CD4-positive, alpha-beta T cell (primary cell): ENCODE measurements around the gene ZNF423. TPM values are rescaled to one million over a fixed set of nuclear protein-coding genes. Genes with fewer than 3 reads are reported as not detected.

Experiments
- ATAC-seq: fragments of 200-7000 bp; cut with Tn5 transposase; one replicate; pipeline ENCODE4 v1.10.0; 2022; ENCODE audit warnings: mild to moderate bottlenecking; ENCODE audit not compliant: poor library complexity
- CTCF ChIA-PET: fragments of 350-600 bp; sonication (Branson Sonifier 250); formaldehyde crosslinking; loops from one replicate; lab custom pipeline; 2021; ENCODE audit warnings: antibody characterized with exemption, inconsistent platforms; lab: Charles Lee
- POLR2A ChIA-PET: fragments of 350-600 bp; sonication (Branson Sonifier 250); formaldehyde crosslinking; loops from one replicate; lab custom pipeline; 2021; ENCODE audit warnings: antibody characterized with exemption, inconsistent platforms; lab: Charles Lee
- DNase-seq, 14 experiments: peaks; one replicate each; pipeline ENCODE4 v3.0.0-alpha.2; 2013 to 2020; ENCODE audit warnings: mixed read lengths in 2 of 14
- H3K27ac ChIP-seq, 2 donors: one replicate each; pipeline versions ENCODE4 v1.5.1 to v1.7.0; 2013; ENCODE audit warnings: low read length in 2 of 2, low read depth in 1 of 2, mild to moderate bottlenecking in 1 of 2
- H3K27me3 ChIP-seq, 2 experiments: 1 replicate in 1 of 2; 2 replicates in 1 of 2; pipeline versions ENCODE4 v1.6.1 to v1.7.0; 2013; ENCODE audit warnings: low read length in 2 of 2, control low read depth in 1 of 2, mild to moderate bottlenecking in 1 of 2, moderate library complexity in 1 of 2; ENCODE audit not compliant: insufficient read depth in 2 of 2, control insufficient read depth in 1 of 2
- H3K36me3 ChIP-seq: one replicate; pipeline ENCODE4 v1.6.1; 2013; ENCODE audit warnings: low read length, control low read depth; ENCODE audit not compliant: insufficient read depth
- H3K4me1 ChIP-seq: one replicate; pipeline ENCODE4 v1.6.1; 2013; ENCODE audit warnings: low read length, control low read depth; ENCODE audit not compliant: insufficient read depth
- H3K4me3 ChIP-seq: one replicate; pipeline ENCODE4 v1.5.1; 2013; ENCODE audit warnings: mild to moderate bottlenecking, low read length, moderate library complexity
- H3K9me3 ChIP-seq, 2 experiments: 1 replicate in 1 of 2; 2 replicates in 1 of 2; pipeline versions ENCODE4 v1.6.1 to v1.7.0; 2013; ENCODE audit warnings: low read length in 2 of 2, mild to moderate bottlenecking in 2 of 2, control low read depth in 1 of 2, moderate library complexity in 1 of 2; ENCODE audit not compliant: control insufficient read depth in 1 of 2, insufficient read depth in 1 of 2
- H3K27ac Mint-ChIP-seq: one replicate; pipeline ENCODE4 v1.8.0; 2020; ENCODE audit warnings: mixed read lengths
- H3K27me3 Mint-ChIP-seq: one replicate; pipeline ENCODE4 v1.8.0; 2021; ENCODE audit warnings: mixed read lengths
- H3K36me3 Mint-ChIP-seq: one replicate; pipeline ENCODE4 v1.8.0; 2021; ENCODE audit warnings: low read depth, mixed read lengths
- H3K4me1 Mint-ChIP-seq: one replicate; pipeline ENCODE4 v1.8.0; 2021; ENCODE audit warnings: low read depth, mixed read lengths
- H3K4me3 Mint-ChIP-seq: one replicate; pipeline ENCODE4 v1.8.0; 2020; ENCODE audit warnings: mild to moderate bottlenecking, mixed read lengths
- H3K9me3 Mint-ChIP-seq: one replicate; pipeline ENCODE4 v1.8.0; 2020; ENCODE audit warnings: mixed read lengths
- intact Hi-C, 2 experiments: fragments of 100-400 bp; cut with DNase I in 1 of 2; cut with micrococcal nuclease in 1 of 2; formaldehyde crosslinking; loops; one replicate each; pipeline versions ENCODE4 v1.15.1 to v1.9.0; 2023 to 2025; cut with DNase I, micrococcal nuclease
- total RNA-seq, 174 experiments: library from RNA in 2 of 174; stranded (reverse) in 2 of 174; gene quantifications; one replicate each; pipeline ENCODE4 v1.2.3 and lab custom pipeline; 2021 to 2026
- TF ChIP-seq, protein P1 (sequence below): fragments of 200-600 bp; IDR thresholded peaks from one replicate; pipeline ENCODE4 v1.8.0; 2022; ENCODE audit warnings: antibody characterized with exemption, mild to moderate bottlenecking

The ZNF423 gene
- total RNA-seq, 2 experiments from 2014 or later: not detected

GRCh38 chr16:49473773-49474172 lies 382.1 kb downstream of the ZNF423 start:
- ChIA-PET CTCF (no interaction called here), POLR2A (no interaction called here)
- intact Hi-C loops: no loop called here
- no peak overlapping the region for H3K27ac Mint-ChIP-seq
- no peaks in the 10 kb centered on the region for H3K9me3 Mint-ChIP-seq
- no peaks in the 10 kb centered on the region for H3K36me3 ChIP-seq
- no peaks in the 10 kb centered on the region for H3K27me3 ChIP-seq
- ATAC-seq: no peak
- no peaks in the 10 kb centered on the region for H3K27me3 Mint-ChIP-seq
- H3K36me3 Mint-ChIP-seq: no peaks in the 10 kb centered on the region
- no peaks in the 10 kb centered on the region for H3K9me3 ChIP-seq
- H3K4me1 ChIP-seq: peaks cover 2% of the 10 kb centered on the region
- H3K4me3 ChIP-seq: no peak overlapping the region
- TF ChIP-seq, protein P1, sequence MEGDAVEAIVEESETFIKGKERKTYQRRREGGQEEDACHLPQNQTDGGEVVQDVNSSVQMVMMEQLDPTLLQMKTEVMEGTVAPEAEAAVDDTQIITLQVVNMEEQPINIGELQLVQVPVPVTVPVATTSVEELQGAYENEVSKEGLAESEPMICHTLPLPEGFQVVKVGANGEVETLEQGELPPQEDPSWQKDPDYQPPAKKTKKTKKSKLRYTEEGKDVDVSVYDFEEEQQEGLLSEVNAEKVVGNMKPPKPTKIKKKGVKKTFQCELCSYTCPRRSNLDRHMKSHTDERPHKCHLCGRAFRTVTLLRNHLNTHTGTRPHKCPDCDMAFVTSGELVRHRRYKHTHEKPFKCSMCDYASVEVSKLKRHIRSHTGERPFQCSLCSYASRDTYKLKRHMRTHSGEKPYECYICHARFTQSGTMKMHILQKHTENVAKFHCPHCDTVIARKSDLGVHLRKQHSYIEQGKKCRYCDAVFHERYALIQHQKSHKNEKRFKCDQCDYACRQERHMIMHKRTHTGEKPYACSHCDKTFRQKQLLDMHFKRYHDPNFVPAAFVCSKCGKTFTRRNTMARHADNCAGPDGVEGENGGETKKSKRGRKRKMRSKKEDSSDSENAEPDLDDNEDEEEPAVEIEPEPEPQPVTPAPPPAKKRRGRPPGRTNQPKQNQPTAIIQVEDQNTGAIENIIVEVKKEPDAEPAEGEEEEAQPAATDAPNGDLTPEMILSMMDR: no peak
- no peaks in the 10 kb centered on the region for H3K4me1 Mint-ChIP-seq
- H3K4me3 Mint-ChIP-seq: no peak overlapping the region
- DNase-seq: peak in 1 of 14 experiments; percentile 25
- H3K27ac ChIP-seq: no peak overlapping the region

DNA sequence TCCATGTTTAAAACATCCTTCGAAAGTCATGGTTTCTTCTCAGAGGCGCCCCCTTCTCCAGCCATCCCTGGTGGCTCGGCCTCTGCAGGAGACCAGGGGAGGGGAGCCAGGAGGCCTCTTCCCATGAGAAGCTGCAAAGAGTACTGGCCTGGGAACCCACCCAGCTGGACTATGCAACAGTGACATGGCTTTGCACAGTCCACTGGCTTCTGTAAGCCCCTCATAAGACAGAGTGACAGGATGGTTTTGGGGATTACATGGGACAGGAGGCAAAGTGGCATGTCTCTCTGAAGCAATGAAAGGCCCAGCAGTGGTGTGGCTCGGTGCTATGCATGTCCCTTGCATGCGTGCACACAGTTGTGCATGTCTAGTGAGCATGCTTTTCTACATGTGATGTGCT lies 382.8 kb downstream of the ZNF423 start:
- H3K9me3 ChIP-seq: no peaks in the 10 kb centered on the region
- no peaks in the 10 kb centered on the region for H3K27me3 ChIP-seq
- H3K27ac ChIP-seq: no peak overlapping the region
- POLR2A ChIA-PET: no interaction called here
- Mint-ChIP-seq H3K4me1 (no peaks in the 10 kb centered on the region), H3K36me3 (no peaks in the 10 kb centered on the region), H3K27ac (no peak overlapping the region), H3K9me3 (no peaks in the 10 kb centered on the region), H3K4me3 (no peak overlapping the region), H3K27me3 (no peaks in the 10 kb centered on the region)
- no peaks in the 10 kb centered on the region for H3K36me3 ChIP-seq
- H3K4me1 ChIP-seq: peaks cover 2% of the 10 kb centered on the region
- peak in 2 of 14 experiments; percentile 1 to 19 for DNase-seq
- no peak for ATAC-seq
- intact Hi-C loops: no loop called here
- no peak overlapping the region for H3K4me3 ChIP-seq
- TF ChIP-seq, protein P1: no peak
- CTCF ChIA-PET: no interaction called here

GRCh38 chr16:49472598-49472997 lies 383.3 kb downstream of the ZNF423 start:
- H3K27ac Mint-ChIP-seq: no peak overlapping the region
- H3K27me3 Mint-ChIP-seq: no peaks in the 10 kb centered on the region
- no peaks in the 10 kb centered on the region for H3K4me1 Mint-ChIP-seq
- no peak for ATAC-seq
- ChIA-PET POLR2A (no interaction called here), CTCF (no interaction called here)
- no peaks in the 10 kb centered on the region for H3K36me3 Mint-ChIP-seq
- Histone ChIP-seq H3K27me3 (no peaks in the 10 kb centered on the region), H3K9me3 (no peaks in the 10 kb centered on the region), H3K27ac (no peak overlapping the region), H3K4me3 (no peak overlapping the region), H3K4me1 (peaks cover 2% of the 10 kb centered on the region), H3K36me3 (no peaks in the 10 kb centered on the region)
- TF ChIP-seq, protein P1: no peak
- no peak overlapping the region for H3K4me3 Mint-ChIP-seq
- intact Hi-C loops: no loop called here
- no peaks in the 10 kb centered on the region for H3K9me3 Mint-ChIP-seq
- peak in 2 of 14 experiments; percentile 0 to 16 for DNase-seq
